Activated CD4-positive, alpha-beta T cell treated with anti-CD3 and anti-CD28 coated beads, Interleukin-2, amount 50 U/mL, for 16 hours (primary cell): Measurements from ENCODE around the gene SPAG7.
"Not testable (repeated sequence)": the region's sequence is repeated elsewhere in the genome, so short reads cannot be mapped to it uniquely, and the experiment has no call there.

Experiments used
- DNase-seq: peaks from one replicate; pipeline ENCODE4 v3.0.0-alpha.2; 2020

SPAG7 gene

DNA sequence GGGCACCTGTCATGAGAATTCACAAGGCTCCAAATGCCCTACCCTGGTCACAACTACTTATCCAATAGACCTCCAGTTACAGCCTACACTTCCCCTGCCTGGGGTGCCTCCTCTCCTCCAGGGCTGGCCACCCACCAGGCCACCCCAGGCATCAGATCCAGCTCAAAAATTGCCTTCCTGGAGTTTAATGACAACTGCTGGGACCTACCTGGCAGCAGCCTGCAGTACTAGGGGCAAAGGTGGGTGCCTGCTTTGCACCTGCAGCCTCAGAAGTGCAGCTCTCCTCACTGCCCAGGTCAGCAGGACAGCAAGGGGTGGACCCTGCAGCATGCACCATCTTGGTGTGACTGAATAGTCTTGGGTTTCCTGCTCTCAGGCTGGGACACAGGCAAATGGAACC, 32.0 kb downstream of the SPAG7 start:
- no peak for DNase-seq

DNA sequence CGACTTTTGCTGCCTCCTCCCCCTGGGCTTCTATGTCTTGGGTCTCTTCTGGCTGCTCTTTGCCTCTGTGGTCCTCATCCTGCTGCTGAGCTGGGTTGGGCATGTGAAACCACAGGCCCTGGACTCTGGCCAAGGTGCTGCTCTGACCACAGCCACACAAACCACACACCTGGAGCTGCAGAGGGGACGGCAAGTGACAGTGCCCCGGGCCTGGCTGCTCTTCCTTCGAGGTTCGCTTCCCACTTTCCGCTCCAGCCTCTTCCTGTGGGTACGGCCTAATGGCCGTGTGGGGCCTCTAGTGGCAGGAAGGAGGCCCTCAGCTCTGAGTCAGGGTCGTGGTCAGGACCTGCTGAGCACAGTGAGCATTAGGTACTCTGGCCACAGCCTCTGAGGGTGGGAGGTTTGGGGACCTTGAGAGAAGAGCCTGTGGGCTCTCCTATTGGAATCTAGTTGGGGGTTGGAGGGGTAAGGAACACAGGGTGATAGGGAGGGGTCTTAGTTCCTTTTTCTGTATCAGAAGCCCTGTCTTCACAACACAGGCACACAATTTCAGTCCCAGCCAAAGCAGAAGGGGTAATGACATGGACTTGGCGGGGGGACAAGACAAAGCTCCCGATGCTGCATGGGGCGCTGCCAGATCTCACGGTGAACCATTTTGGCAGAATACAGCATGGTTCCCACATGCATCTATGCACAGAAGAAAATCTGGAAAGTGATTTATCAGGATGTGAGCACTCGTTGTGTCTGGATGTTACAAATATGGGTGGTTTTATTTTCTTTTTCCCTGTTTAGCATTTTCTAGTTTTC, 33.2 kb downstream of the SPAG7 start:
- DNase-seq, result peak; percentile 25

DNA sequence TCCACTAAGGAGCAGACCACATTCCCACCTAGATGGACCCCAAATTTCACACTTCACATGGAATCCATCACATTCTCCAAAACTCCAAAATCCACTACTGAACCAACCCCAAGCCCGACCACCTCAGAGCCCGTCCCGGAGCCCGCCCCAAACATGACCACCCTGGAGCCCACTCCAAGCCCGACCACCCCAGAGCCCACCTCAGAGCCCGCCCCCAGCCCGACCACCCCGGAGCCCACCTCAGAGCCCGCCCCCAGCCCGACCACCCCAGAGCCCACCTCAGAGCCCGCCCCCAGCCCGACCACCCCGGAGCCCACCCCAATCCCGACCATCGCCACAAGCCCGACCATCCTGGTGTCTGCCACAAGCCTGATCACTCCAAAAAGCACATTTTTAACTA, 34.0 kb downstream of the SPAG7 start:
- DNase-seq, result no peak

DNA sequence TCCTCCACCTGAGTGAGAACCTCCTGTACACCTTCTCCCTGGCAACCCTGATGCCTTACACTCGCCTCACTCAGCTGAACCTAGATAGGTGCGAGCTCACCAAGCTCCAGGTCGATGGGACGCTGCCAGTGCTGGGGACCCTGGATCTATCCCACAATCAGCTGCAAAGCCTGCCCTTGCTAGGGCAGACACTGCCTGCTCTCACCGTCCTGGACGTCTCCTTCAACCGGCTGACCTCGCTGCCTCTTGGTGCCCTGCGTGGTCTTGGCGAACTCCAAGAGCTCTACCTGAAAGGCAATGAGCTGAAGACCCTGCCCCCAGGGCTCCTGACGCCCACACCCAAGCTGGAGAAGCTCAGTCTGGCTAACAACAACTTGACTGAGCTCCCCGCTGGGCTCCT, 34.9 kb downstream of the SPAG7 start:
- DNase-seq, result no peak

DNA sequence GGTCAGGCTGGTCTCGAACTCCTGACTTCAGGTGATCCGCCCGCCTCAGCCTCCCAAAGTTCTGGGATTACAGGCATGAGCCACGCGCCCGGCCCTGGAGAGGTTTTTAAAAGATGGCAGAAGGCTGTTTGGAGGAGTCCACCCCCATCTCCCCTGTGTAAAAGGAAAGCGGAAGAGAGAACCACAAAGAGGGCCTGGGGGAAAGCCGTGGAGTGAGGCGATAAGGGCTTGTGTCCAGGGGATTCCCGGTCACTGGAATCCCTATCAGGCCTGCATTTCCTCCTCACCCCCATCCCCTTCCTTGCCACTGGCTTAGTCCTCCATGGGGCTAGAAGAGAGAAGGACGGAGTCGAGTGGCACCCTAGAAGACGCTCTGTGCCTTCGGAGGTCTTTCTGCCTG, 35.7 kb downstream of the SPAG7 start, which contains the start of gene GP1BA:
TSS of gene GP1BA (plus strand) at position 315 of the 400 bp plus-strand sequence. CDS start 328 bp downstream, outside the sequence.
- DNase-seq, result no peak

DNA sequence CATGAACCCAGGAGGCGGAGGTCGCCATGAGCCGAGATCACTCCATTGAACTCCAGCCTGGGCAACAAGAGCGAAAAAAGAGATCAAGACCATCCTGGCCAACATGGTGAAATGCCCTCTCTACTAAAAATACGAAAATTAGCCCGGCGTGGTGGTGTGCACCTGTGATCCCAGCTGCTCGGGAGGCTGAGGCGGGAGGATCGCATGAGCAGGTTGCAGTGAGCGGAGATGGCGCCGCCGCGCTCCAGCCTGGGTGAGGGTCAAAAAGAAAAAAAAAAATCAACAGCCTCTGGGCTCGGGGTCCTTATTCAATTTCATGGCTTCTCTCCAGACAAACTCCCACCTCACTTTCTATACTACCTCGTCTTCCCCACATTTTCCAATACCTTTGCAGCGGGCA, 38.7 kb downstream of the SPAG7 start:
- no peak for DNase-seq

DNA sequence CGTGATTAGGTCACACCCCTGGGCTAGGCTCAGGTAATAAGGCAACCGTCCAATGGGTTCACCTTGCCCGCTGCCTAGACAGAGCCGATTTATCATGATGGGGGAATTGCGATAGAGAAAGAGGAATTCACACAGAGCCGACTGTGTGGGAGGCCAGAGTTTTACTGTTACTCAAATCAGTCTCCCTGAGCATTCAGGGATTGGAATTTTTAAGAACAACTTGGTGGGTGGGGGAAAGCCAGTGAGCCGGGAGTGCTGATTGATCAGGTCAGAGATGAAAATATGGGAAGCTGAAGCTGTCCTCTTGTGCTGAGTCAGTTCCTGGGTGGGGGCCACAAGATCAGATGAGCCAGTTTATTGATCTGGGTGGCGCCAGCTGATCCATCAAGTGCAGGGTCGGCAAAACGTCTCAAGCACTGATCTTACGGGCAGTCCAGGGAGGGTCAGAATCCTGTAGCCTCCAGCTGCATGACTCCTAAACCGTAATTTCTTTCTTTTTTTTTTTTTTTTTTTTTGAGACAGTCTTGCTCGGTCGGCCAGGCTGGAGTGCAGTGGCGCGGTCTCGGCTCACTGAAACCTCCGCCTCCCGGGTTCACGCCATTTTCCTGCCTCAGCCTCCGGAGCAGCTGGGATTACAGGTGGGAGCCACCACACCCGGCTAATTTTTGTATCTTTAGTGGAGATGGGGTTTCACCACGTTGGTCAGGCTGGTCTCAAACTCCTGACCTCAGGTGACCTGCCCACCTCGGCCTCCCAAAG, 40.9 kb downstream of the SPAG7 start:
- not testable (repeated sequence) for DNase-seq

DNA sequence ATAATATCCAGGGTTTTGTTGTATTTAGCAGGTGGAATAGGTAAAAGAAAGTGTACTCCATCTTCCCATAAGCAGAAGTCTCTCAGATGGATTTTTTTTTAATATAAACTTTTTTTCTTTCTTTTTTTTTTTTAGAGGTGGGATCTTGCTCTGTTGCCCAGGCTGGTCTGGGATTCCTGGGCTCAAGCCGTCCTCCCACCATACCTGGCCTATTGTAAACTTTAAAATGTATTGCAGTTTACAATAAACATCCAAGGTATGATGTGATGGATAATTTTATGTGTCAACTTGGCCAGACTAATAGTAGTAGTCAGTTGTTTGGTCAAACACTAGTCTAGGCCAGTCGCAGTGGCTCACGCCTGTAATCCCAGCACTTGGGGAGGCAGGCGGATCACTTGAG, 46.3 kb downstream of the SPAG7 start:
- no peak for DNase-seq

DNA sequence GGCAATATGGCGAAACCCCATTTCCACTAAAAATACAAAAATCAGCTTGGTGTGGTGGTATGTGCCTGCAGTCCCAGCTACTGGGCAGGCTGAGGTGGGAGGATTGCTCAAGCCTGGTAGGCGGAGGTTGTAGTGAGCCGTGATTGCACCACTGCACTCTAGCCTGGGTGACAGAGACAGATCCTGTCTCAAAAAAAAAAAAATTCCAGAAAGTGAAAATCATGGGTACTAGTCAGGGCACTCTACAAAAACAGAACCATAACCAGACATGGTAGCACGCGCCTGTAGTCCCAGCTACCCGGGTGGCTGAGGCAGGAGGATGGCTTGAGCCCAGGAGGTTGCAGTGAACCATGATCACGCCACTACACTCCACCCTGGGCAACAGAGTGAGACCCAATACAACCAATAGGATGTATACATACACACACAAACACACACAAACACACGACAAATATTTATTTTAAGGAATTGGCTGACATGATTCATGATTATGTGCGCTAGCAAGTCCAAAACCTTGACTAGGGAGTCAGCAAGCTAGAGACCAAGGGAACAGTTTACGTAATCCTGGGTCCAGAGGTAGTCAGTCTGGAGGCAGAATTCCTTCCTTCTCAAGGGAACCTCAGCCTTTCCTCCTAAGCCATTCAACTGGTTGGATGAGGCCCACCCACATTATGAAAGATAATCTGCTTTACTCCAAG, 47.1 kb downstream of the SPAG7 start:
- DNase-seq, result no peak

DNA sequence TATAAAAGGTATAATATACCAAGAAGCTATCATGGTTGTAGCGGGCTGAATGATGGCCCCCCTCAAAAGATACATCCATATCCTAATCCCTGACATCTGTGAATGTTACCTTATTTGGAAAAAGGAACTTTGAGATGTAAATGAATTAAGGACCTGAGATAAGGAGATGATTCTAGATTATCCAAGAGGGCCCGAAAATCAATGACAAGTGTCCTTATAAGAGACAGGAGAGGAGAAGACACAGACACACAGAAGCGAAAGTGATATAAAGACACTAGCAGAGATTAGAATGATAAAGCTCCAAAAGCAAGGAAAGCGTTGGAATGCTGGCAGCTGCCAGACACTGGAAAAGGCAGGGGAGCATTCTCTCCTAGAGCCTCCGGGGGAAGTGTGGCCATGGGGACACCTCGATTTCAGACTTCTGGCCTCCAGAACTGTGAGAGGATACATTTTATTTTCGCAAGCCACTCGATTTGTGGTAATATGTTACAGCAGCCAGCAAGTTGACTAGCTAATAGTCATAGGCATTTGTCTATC, 48.0 kb downstream of the SPAG7 start:
- no peak for DNase-seq

DNA sequence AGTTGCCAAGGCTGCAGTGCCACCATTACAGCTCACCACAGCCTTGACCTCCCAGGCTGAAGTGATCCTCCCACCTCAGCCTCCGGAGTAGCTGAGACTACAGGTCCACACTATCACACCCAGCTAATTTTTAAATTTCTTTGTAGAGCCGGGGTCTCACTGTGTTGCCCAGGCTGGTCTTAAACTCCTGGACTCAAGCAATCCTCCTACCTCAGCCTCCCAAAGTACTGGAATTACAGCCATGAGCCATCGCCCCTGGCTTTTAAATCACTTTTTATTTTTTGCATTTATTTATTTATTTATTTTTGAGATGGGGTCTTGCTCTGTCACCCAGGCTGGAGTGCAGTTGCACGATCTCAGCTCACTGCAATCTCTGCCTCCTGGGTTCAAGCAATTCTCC, 53.1 kb downstream of the SPAG7 start:
- not testable (repeated sequence) for DNase-seq

DNA sequence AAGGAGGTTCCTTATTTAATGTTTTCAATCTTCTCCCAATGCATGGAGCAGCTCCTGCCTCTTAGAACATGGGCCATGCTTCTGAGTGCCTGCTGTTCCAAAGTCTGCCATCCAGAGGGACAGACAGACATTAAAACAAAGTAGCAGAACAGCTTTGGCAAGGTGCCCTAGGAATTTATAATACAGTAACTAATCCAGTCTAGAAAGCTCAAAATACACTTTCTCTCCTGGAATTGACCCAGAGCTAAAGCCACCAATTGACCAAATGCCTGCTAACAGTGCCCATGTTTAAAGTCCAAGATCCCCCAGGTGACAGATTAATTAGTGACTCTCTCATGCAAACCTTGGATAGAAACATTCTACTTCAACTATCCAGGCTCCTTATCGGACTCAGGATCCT, 53.6 kb downstream of the SPAG7 start:
- no peak for DNase-seq
